H9 (cell line): ENCODE results near the gene GNL1. TPM values are rescaled to one million over a fixed set of nuclear protein-coding genes. Genes with fewer than 3 reads are reported as not detected.

Source experiments
- DNase-seq: peaks from one replicate; pipeline ENCODE4 v3.0.0-alpha.2; 2017
- H2AFZ ChIP-seq: one replicate; pipeline ENCODE4 v1.6.1; 2013; ENCODE audit warnings: mild to moderate bottlenecking, low read length, control low read depth, moderate library complexity
- H2AK5ac ChIP-seq: 2 replicates; pipeline ENCODE4 v1.6.1; 2013; ENCODE audit warnings: low read length, control low read depth, mixed read lengths; ENCODE audit not compliant: insufficient read length
- H2BK120ac ChIP-seq: one replicate; pipeline ENCODE4 v1.6.1; 2013; ENCODE audit warnings: low read depth, mild to moderate bottlenecking, low read length, control low read depth, inconsistent platforms; ENCODE audit not compliant: poor library complexity, severe bottlenecking
- H2BK12ac ChIP-seq: 2 replicates; pipeline ENCODE4 v1.6.1; 2013; ENCODE audit warnings: low read length, control low read depth, mixed read lengths, low read depth; ENCODE audit not compliant: insufficient read length
- H2BK15ac ChIP-seq: 2 replicates; pipeline ENCODE4 v1.6.1; 2013; ENCODE audit warnings: low read depth, low read length, control low read depth
- H2BK20ac ChIP-seq: one replicate; pipeline ENCODE4 v1.6.1; 2013; ENCODE audit warnings: low read depth, mild to moderate bottlenecking, low read length, control low read depth, inconsistent platforms; ENCODE audit not compliant: poor library complexity, severe bottlenecking
- H2BK5ac ChIP-seq: 2 replicates; pipeline ENCODE4 v1.6.1; 2013; ENCODE audit warnings: low read length, control low read depth, mixed read lengths; ENCODE audit not compliant: insufficient read length
- H3K14ac ChIP-seq: 2 replicates; pipeline ENCODE4 v1.6.1; 2013; ENCODE audit warnings: low read length, control low read depth; ENCODE audit not compliant: insufficient read depth
- H3K18ac ChIP-seq: 2 replicates; pipeline ENCODE4 v1.6.1; 2013; ENCODE audit warnings: low read depth, mild to moderate bottlenecking, mixed read lengths, low read length, control low read depth; ENCODE audit not compliant: insufficient read length
- H3K23ac ChIP-seq: 2 replicates; pipeline ENCODE4 v1.6.1; 2013; ENCODE audit warnings: low read length, control low read depth, mixed read lengths, low read depth; ENCODE audit not compliant: insufficient read length
- H3K23me2 ChIP-seq: 2 replicates; pipeline ENCODE4 v1.6.1; 2013; ENCODE audit warnings: low read depth, mild to moderate bottlenecking, mixed read lengths, low read length, control low read depth; ENCODE audit not compliant: insufficient read length, poor library complexity, severe bottlenecking
- H3K27ac ChIP-seq: 2 replicates; pipeline ENCODE4 v1.5.1; 2013; ENCODE audit warnings: low read length, control low read depth, mixed read lengths, low read depth; ENCODE audit not compliant: insufficient read length
- H3K27me3 ChIP-seq: 2 replicates; pipeline ENCODE4 v1.6.1; 2013; ENCODE audit warnings: low read length, control low read depth, inconsistent platforms; ENCODE audit not compliant: insufficient read depth
- H3K4ac ChIP-seq: 2 replicates; pipeline ENCODE4 v1.6.1; 2013; ENCODE audit warnings: low read depth, mild to moderate bottlenecking, control low read depth, inconsistent platforms, low read length, moderate library complexity
- H3K4me1 ChIP-seq: 2 replicates; pipeline ENCODE4 v1.6.1; 2013; ENCODE audit warnings: low read length, control low read depth, inconsistent platforms; ENCODE audit not compliant: insufficient read depth
- H3K4me2 ChIP-seq: 2 replicates; pipeline ENCODE4 v1.6.1; 2013; ENCODE audit warnings: low read length, control low read depth, mixed read lengths; ENCODE audit not compliant: insufficient read length, insufficient read depth
- H3K56ac ChIP-seq: 2 replicates; pipeline ENCODE4 v1.6.1; 2013; ENCODE audit warnings: low read depth, mild to moderate bottlenecking, mixed read lengths, low read length, control low read depth; ENCODE audit not compliant: insufficient read length
- H3K79me1 ChIP-seq: 2 replicates; pipeline ENCODE4 v1.6.1; 2013; ENCODE audit warnings: low read depth, mild to moderate bottlenecking, moderate library complexity, low read length, control low read depth, inconsistent platforms; ENCODE audit not compliant: insufficient read depth, poor library complexity, severe bottlenecking
- H3K79me2 ChIP-seq: 2 replicates; pipeline ENCODE4 v1.6.1; 2013; ENCODE audit warnings: low read length, control low read depth, inconsistent platforms; ENCODE audit not compliant: insufficient read depth
- H3K9ac ChIP-seq: 2 replicates; pipeline ENCODE4 v1.6.1; 2013; ENCODE audit warnings: low read length, control low read depth, mixed read lengths; ENCODE audit not compliant: insufficient read length; ENCODE audit errors: extremely low read depth
- H3K9me3 ChIP-seq: one replicate; pipeline ENCODE4 v1.6.1; 2013; ENCODE audit warnings: low read depth, low read length, inconsistent platforms; ENCODE audit not compliant: control insufficient read depth
- H3T11ph ChIP-seq: one replicate; pipeline ENCODE4 v1.6.1; 2013; ENCODE audit warnings: mild to moderate bottlenecking, low read length, control low read depth, inconsistent platforms
- H4K20me1 ChIP-seq: one replicate; pipeline ENCODE4 v1.6.1; 2013; ENCODE audit not compliant: control insufficient read depth, insufficient read length, insufficient read depth
- H4K5ac ChIP-seq: 2 replicates; pipeline ENCODE4 v1.6.1; 2013; ENCODE audit warnings: low read depth, mild to moderate bottlenecking, mixed read lengths, low read length, control low read depth; ENCODE audit not compliant: insufficient read length
- H4K8ac ChIP-seq: replicated peaks from 2 replicates; pipeline ENCODE4 v1.6.1; 2013; ENCODE audit warnings: low read length, control low read depth, mixed read lengths, low read depth; ENCODE audit not compliant: insufficient read length
- H4K91ac ChIP-seq: 2 replicates; pipeline ENCODE4 v1.6.1; 2013; ENCODE audit warnings: low read depth, mild to moderate bottlenecking, moderate library complexity, mixed read lengths, low read length, control low read depth; ENCODE audit not compliant: insufficient read length
- H3K27ac Mint-ChIP-seq, 3 experiments: 2 replicates in 2 of 3; 3 replicates in 1 of 3; pipeline ENCODE4 v1.8.0; 2020 to 2021; ENCODE audit warnings: mixed read lengths in 3 of 3, mild to moderate bottlenecking in 1 of 3, moderate library complexity in 1 of 3
- H3K27me3 Mint-ChIP-seq: 2 replicates; pipeline ENCODE4 v1.8.0; 2021; ENCODE audit warnings: low read depth, mild to moderate bottlenecking, moderate library complexity, mixed read lengths
- H3K36me3 Mint-ChIP-seq, 3 experiments: 2 replicates in 2 of 3; 3 replicates in 1 of 3; pipeline ENCODE4 v1.8.0; 2020 to 2021; ENCODE audit warnings: low read depth in 3 of 3, mixed read lengths in 3 of 3; ENCODE audit not compliant: insufficient read depth in 1 of 3
- H3K4me1 Mint-ChIP-seq, 2 experiments: 2 replicates each; pipeline ENCODE4 v1.8.0; 2020; ENCODE audit warnings: mixed read lengths in 2 of 2
- H3K4me3 Mint-ChIP-seq, 2 experiments: 2 replicates in 1 of 2; 3 replicates in 1 of 2; pipeline ENCODE4 v1.8.0; 2020 to 2021; ENCODE audit warnings: mild to moderate bottlenecking in 2 of 2, mixed read lengths in 2 of 2, moderate library complexity in 1 of 2
- H3K9me3 Mint-ChIP-seq, 2 experiments: 2 replicates in 1 of 2; 3 replicates in 1 of 2; pipeline ENCODE4 v1.8.0; 2020; ENCODE audit warnings: mild to moderate bottlenecking in 2 of 2, mixed read lengths in 2 of 2, moderate library complexity in 1 of 2
- CTCF ChIP-seq: fragments of 200-600 bp; sonication (generic); conservative IDR thresholded peaks from 3 replicates; pipeline ENCODE4 v1.8.0; 2021; ENCODE audit warnings: antibody characterized with exemption, mild to moderate bottlenecking
- WGBS: extraction: QIAGEN DNeasy Blood & Tissue Kit; methylation state at CpG from one replicate; pipeline ENCODE4 v1.1.7; 2013; ENCODE audit warnings: missing lambda C conversion rate, low lambda C conversion rate, mixed read lengths; ENCODE audit not compliant: insufficient read length; ENCODE audit errors: extremely low coverage; 5-methylcytosine and 5-hydroxymethylcytosine counted together
- total RNA-seq: library from RNA; stranded (reverse); gene quantifications from 2 replicates; pipeline ENCODE4 v1.2.1, GENCODE V29; 2021

The GNL1 gene
- total RNA-seq, 1 experiment from 2014 or later: 83.5 TPM

- H3K9me3 Mint-ChIP-seq: no peaks in the 10 kb centered on the region
- WGBS: no CpG with 5 or more reads among the region's 5 CpGs
- no peaks in the 10 kb centered on the region for H4K20me1 ChIP-seq
- H3K56ac ChIP-seq: no peak overlapping the region
- H3K9me3 ChIP-seq: no peaks in the 10 kb centered on the region
- peaks cover 11 to 16% of the 10 kb centered on the region in 2 experiments for H3K4me1 Mint-ChIP-seq
- H3K27me3 Mint-ChIP-seq: no peaks in the 10 kb centered on the region; the same call in 1 of the 2 replicates
- H3K23me2 ChIP-seq: no peaks in the 10 kb centered on the region
- H4K91ac ChIP-seq: no peak overlapping the region
- no peaks in the 10 kb centered on the region for H3K27me3 ChIP-seq
- H2BK20ac ChIP-seq: no peak overlapping the region
- no peak overlapping the region for H3K4me2 ChIP-seq
- no peak overlapping the region for H3K4me3 Mint-ChIP-seq
- no peak overlapping the region for H3K14ac ChIP-seq
- no peak overlapping the region for H2BK5ac ChIP-seq
- no peak overlapping the region for H3K27ac ChIP-seq
- H3K79me2 ChIP-seq: no peaks in the 10 kb centered on the region
- H2BK15ac ChIP-seq: no peak overlapping the region
- H3K9ac ChIP-seq: no peak overlapping the region
- H2BK120ac ChIP-seq: no peak overlapping the region
- H3K27ac Mint-ChIP-seq: no peak overlapping the region
- H3K23ac ChIP-seq: no peak overlapping the region
- H4K8ac ChIP-seq: no peak overlapping the region
- H3K18ac ChIP-seq: no peak overlapping the region
- no peaks in the 10 kb centered on the region for H3K36me3 Mint-ChIP-seq
- no peak overlapping the region for H2AK5ac ChIP-seq
- no peak overlapping the region for H3K4ac ChIP-seq
- TF ChIP-seq CTCF: no peak
- no peaks in the 10 kb centered on the region for H3K4me1 ChIP-seq
- H4K5ac ChIP-seq: no peak overlapping the region
- no peak overlapping the region for H2AFZ ChIP-seq
- H3T11ph ChIP-seq: no peak overlapping the region
- no peaks in the 10 kb centered on the region for H3K79me1 ChIP-seq
- no peak for DNase-seq
- no peak overlapping the region for H2BK12ac ChIP-seq
Observed at GRCh38 chr6:30507849-30508827, 48.2 kb downstream of the GNL1 start.
